SH-SY5Y (cell line): ENCODE measurements around the gene GPATCH8.

ENCODE experiments used
- GATA2 ChIP-seq: IDR thresholded peaks from 2 replicates; pipeline ENCODE4 v1.6.1; 2011; ENCODE audit warnings: mild to moderate bottlenecking, low read depth, low read length
- GATA3 ChIP-seq: IDR thresholded peaks from 2 replicates; pipeline ENCODE4 v1.6.1; 2011; ENCODE audit warnings: low read depth, mild to moderate bottlenecking, low read length, moderate library complexity

- TF ChIP-seq GATA2, result no peak
- TF ChIP-seq GATA3, result no peak
These were observed 148.3 kb downstream of the GPATCH8 start for GRCh38 chr17:44354582-44355561.
